Stomach (tissue), 4 donors: Measurements from ENCODE around the gene TAMM41.

ENCODE experiments used
- CTCF ChIP-seq, 7 experiments: fragments of 450-650 bp in 4 of 7; fragments of 200-600 bp in 3 of 7; sonication (generic) in 3 of 7; IDR thresholded peaks; one replicate each; pipeline ENCODE4 v1.5.1; 2016 to 2019; ENCODE audit warnings: antibody characterized with exemption in 7 of 7, control low read depth in 2 of 7, mild to moderate bottlenecking in 1 of 7
- POLR2A ChIP-seq, 4 donors: fragments of 450-650 bp; IDR thresholded peaks; one replicate each; pipeline ENCODE4 v1.6.1; 2016; ENCODE audit warnings: antibody characterized with exemption in 4 of 4, control low read depth in 2 of 4, mild to moderate bottlenecking in 1 of 4, moderate library complexity in 1 of 4
- POLR2AphosphoS5 ChIP-seq, 3 donors: sonication (generic); formaldehyde crosslinking; IDR thresholded peaks; one replicate each; pipeline ENCODE4 v1.6.1; 2016; ENCODE audit warnings: antibody characterized with exemption in 3 of 3

GRCh38 chr3:11814663-11815062 lies 32.0 kb downstream of the TAMM41 start:
- TF ChIP-seq CTCF (IDR thresholded peaks at IDR 0.05), result no peak
- TF ChIP-seq POLR2A (IDR thresholded peaks at IDR 0.05), result no peak
- no peak for TF ChIP-seq POLR2AphosphoS5 (IDR thresholded peaks at IDR 0.05)
